ENCODE measurements around the gene CRHR2.

The CRHR2 gene

GRCh38 chr7:30625283-30625682, 57.0 kb downstream of the CRHR2 start:
- TF ChIP-seq, protein P1, sequence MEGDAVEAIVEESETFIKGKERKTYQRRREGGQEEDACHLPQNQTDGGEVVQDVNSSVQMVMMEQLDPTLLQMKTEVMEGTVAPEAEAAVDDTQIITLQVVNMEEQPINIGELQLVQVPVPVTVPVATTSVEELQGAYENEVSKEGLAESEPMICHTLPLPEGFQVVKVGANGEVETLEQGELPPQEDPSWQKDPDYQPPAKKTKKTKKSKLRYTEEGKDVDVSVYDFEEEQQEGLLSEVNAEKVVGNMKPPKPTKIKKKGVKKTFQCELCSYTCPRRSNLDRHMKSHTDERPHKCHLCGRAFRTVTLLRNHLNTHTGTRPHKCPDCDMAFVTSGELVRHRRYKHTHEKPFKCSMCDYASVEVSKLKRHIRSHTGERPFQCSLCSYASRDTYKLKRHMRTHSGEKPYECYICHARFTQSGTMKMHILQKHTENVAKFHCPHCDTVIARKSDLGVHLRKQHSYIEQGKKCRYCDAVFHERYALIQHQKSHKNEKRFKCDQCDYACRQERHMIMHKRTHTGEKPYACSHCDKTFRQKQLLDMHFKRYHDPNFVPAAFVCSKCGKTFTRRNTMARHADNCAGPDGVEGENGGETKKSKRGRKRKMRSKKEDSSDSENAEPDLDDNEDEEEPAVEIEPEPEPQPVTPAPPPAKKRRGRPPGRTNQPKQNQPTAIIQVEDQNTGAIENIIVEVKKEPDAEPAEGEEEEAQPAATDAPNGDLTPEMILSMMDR (IDR thresholded peaks at IDR 0.05; ENCODE audit: low read depth, low read length): no peak
- H3K4me3 ChIP-seq (ENCODE audit: low read depth, low read length): no peak overlapping the region

- TF ChIP-seq, protein P1 (IDR thresholded peaks at IDR 0.05; ENCODE audit: low read depth, low read length): no peak
- H3K4me3 ChIP-seq (ENCODE audit: low read depth, low read length): no peak overlapping the region
These were observed 63.3 kb downstream of the CRHR2 start for GRCh38 chr7:30618961-30619360.

DNA sequence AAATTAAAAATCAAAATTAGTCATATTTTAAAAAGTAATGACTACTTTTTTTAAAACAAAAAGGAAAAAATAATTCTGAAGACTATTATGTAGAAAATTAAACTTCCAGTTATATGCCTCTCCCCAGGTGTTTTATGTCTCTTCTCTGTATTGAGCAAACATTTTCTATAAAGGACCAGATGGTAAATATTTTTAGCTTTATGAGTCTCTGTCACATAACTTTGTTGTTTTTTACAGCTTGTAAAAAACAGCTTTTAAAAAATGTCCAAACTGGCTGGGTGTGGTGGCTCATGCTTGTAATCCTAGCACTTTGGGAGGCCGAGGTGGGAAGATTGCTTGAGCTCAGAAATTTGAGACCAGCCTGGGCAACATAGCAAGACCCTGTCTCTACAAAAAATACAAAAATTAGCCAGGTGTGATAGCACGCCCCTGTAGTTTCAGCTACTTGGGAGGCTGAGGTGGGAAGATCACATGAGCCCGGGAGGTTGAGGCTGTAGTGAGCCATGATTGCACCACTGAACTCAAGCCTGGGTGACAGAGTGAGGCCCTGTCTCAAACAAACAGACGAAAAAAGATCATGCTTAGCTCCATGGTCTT, 64.1 kb downstream of the CRHR2 start:
- TF ChIP-seq, protein P1 (IDR thresholded peaks at IDR 0.05; ENCODE audit: low read depth, low read length): no peak
- H3K4me3 ChIP-seq (ENCODE audit: low read depth, low read length): no peak overlapping the region

GRCh38 chr7:30617359-30617758, 64.9 kb downstream of the CRHR2 start:
- TF ChIP-seq, protein P1 (IDR thresholded peaks at IDR 0.05; ENCODE audit: low read depth, low read length): no peak
- H3K4me3 ChIP-seq (ENCODE audit: low read depth, low read length): no peak overlapping the region

DNA sequence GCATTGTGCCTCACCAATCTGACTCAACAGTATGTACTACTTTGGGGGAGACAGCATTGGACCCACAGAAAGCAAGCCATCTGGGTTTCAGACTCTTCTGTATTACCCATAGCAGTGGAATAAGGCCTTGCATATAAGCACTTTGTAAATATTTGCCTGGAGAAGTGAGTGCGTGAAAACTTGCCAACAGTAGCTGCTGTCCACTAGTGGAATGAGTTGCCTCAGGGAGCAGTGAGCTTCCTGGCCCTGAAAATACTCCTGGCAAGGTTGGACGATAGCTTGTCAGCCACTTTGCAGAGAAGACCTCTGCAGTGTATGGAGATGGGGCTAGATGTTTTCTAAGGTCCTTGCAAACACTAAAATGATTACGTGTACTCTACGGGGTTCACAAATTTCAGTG, 65.9 kb downstream of the CRHR2 start:
- no peak overlapping the region for H3K4me3 ChIP-seq (ENCODE audit: low read depth, low read length)
- TF ChIP-seq, protein P1 (IDR thresholded peaks at IDR 0.05; ENCODE audit: low read depth, low read length): no peak

GRCh38 chr7:30613366-30614325, 68.6 kb downstream of the CRHR2 start:
- TF ChIP-seq, protein P1 (IDR thresholded peaks at IDR 0.05; ENCODE audit: low read depth, low read length): no peak
- no peak overlapping the region for H3K4me3 ChIP-seq (ENCODE audit: low read depth, low read length)

Data from WI38 (cell line).